GM23338 (cell line): ENCODE measurements around the gene LRRC58. TPM values are rescaled to one million over a fixed set of nuclear protein-coding genes. Genes with fewer than 3 reads are reported as not detected.
"Not testable (repeated sequence)": the region's sequence is repeated elsewhere in the genome, so short reads cannot be mapped to it uniquely, and the experiment has no call there.

Experiments used
- ATAC-seq: fragments of 200-7000 bp; cut with Tn5 transposase; 3 replicates; pipeline ENCODE4 v1.9.1; 2020
- DNase-seq: peaks from one replicate; pipeline ENCODE4 v3.0.0-alpha.2; 2015; ENCODE audit warnings: low spot score
- H2AFZ ChIP-seq: fragments of 200-600 bp; sonication (generic); 2 replicates; pipeline ENCODE4 v1.8.0; 2016; ENCODE audit warnings: antibody characterized with exemption, mild to moderate bottlenecking, moderate library complexity
- H3F3A ChIP-seq: fragments of 200-600 bp; sonication (generic); replicated peaks from 2 replicates; pipeline ENCODE4 v1.8.0; 2017; ENCODE audit warnings: antibody characterized with exemption, mixed run types, low read depth
- H3K27ac ChIP-seq: fragments of 200-600 bp; sonication (generic); 2 replicates; pipeline ENCODE4 v1.6.1; 2016; ENCODE audit warnings: low read depth
- H3K27me3 ChIP-seq: fragments of 200-600 bp; sonication (generic); 2 replicates; pipeline ENCODE4 v1.8.0; 2016; ENCODE audit warnings: mild to moderate bottlenecking, mixed run types, moderate library complexity; ENCODE audit not compliant: insufficient read depth
- H3K36me3 ChIP-seq: fragments of 200-600 bp; sonication (generic); 2 replicates; pipeline ENCODE4 v1.8.0; 2016; ENCODE audit warnings: mild to moderate bottlenecking; ENCODE audit not compliant: insufficient read depth
- H3K4me1 ChIP-seq: fragments of 200-600 bp; sonication (generic); 2 replicates; pipeline ENCODE4 v1.8.0; 2016; ENCODE audit warnings: mild to moderate bottlenecking, moderate library complexity; ENCODE audit not compliant: insufficient read depth
- H3K4me2 ChIP-seq: fragments of 200-600 bp; sonication (generic); 2 replicates; pipeline ENCODE4 v1.7.1; 2017; ENCODE audit warnings: mixed run types
- H3K4me3 ChIP-seq: fragments of 200-600 bp; sonication (generic); 2 replicates; pipeline ENCODE4 v1.6.1; 2016; ENCODE audit warnings: mixed run types
- H3K79me2 ChIP-seq: fragments of 200-600 bp; sonication (generic); replicated peaks from 2 replicates; pipeline ENCODE4 v1.8.0; 2017; ENCODE audit warnings: mild to moderate bottlenecking; ENCODE audit not compliant: insufficient read depth
- H3K9me2 ChIP-seq: fragments of 200-600 bp; sonication (generic); 2 replicates; pipeline ENCODE4 v1.8.0; 2017; ENCODE audit not compliant: insufficient read depth
- H4K20me1 ChIP-seq: fragments of 200-600 bp; sonication (generic); replicated peaks from 2 replicates; pipeline ENCODE4 v1.8.0; 2017; ENCODE audit warnings: mild to moderate bottlenecking; ENCODE audit not compliant: insufficient read depth
- H3K27ac Mint-ChIP-seq: 2 replicates; pipeline ENCODE4 v1.8.0; 2020; ENCODE audit warnings: inconsistent platforms, mild to moderate bottlenecking, moderate library complexity, mixed read lengths
- H3K27me3 Mint-ChIP-seq: 3 replicates; pipeline ENCODE4 v1.8.0; 2022; ENCODE audit warnings: low read depth, mild to moderate bottlenecking, moderate library complexity, mixed read lengths, inconsistent platforms; ENCODE audit not compliant: insufficient read depth, poor library complexity
- H3K36me3 Mint-ChIP-seq: 3 replicates; pipeline ENCODE4 v1.8.0; 2021; ENCODE audit warnings: low read depth, mild to moderate bottlenecking, inconsistent platforms, moderate library complexity, mixed read lengths
- H3K4me1 Mint-ChIP-seq: 3 replicates; pipeline ENCODE4 v1.8.0; 2020; ENCODE audit warnings: mild to moderate bottlenecking, inconsistent platforms, mixed read lengths
- H3K4me3 Mint-ChIP-seq: 3 replicates; pipeline ENCODE4 v1.8.0; 2021; ENCODE audit warnings: moderate library complexity, mild to moderate bottlenecking, inconsistent platforms, mixed read lengths
- H3K9me3 Mint-ChIP-seq: 3 replicates; pipeline ENCODE4 v1.8.0; 2020; ENCODE audit warnings: moderate library complexity, mild to moderate bottlenecking, inconsistent platforms, mixed read lengths
- CREB1 ChIP-seq: fragments of 250-450 bp; sonication (Bioruptor Pico); IDR thresholded peaks from 2 replicates; pipeline ENCODE4 v1.5.0; 2020; ENCODE audit warnings: low read depth, mild to moderate bottlenecking, moderate library complexity
- EZH2 ChIP-seq: fragments of 200-600 bp; sonication (generic); IDR thresholded peaks from one replicate; pipeline ENCODE4 v1.8.0; 2017; ENCODE audit warnings: antibody characterized with exemption, mild to moderate bottlenecking, low read depth; ENCODE audit not compliant: unreplicated experiment
- ZNF331 ChIP-seq: fragments of 250-450 bp; sonication (Bioruptor Pico); IDR thresholded peaks from 2 replicates; pipeline ENCODE4 v1.5.0; 2020; ENCODE audit warnings: low read depth, mild to moderate bottlenecking, moderate library complexity
- polyA plus RNA-seq: library from polyadenylated mRNA; unstranded; fragments of >200 nt; fragmentation: Nextera tagmentation; extraction: Ambion mirVana; gene quantifications from 2 replicates; pipeline ENCODE4 v1.2.1, GENCODE V29; 2016
- total RNA-seq: library from RNA; depleted of rRNA; stranded (reverse); fragments of >200 nt; shearing (Covaris generic); gene quantifications from 2 replicates; pipeline ENCODE4 v1.2.3, GENCODE V29; 2014
- TF ChIP-seq, protein P1 (sequence below): IDR thresholded peaks from one replicate; pipeline ENCODE4 v1.6.1; 2018; ENCODE audit warnings: antibody characterized with exemption; ENCODE audit not compliant: unreplicated experiment
- TF ChIP-seq, protein P2 (sequence below): fragments of 250-450 bp; sonication (Bioruptor Pico); IDR thresholded peaks from 2 replicates; pipeline ENCODE4 v1.5.0; 2020; ENCODE audit warnings: mild to moderate bottlenecking, moderate library complexity

Gene LRRC58
- total and polyA plus RNA-seq, 2 experiments from 2014 or later = 7.0 to 23.8 TPM

DNA sequence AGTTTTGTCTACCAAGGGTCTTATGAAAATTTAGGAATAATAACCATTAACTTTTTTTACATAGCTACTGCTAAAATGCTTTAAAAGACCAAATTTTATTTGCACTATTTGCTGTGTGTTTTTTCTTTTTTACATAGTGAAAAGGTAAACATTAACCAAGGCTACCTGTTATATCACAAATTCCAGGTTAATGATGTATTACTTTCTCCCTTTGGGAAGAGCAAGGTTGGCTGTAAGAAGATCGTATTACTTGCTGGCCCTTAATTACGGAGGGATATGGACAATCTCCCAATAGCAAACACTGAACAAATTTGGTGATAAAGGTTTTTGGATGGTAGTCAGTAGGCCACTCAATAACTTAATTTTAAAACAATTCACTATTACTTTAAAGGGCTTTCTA, 22.4 kb downstream of the LRRC58 start (continued):
- TF ChIP-seq, protein P1, sequence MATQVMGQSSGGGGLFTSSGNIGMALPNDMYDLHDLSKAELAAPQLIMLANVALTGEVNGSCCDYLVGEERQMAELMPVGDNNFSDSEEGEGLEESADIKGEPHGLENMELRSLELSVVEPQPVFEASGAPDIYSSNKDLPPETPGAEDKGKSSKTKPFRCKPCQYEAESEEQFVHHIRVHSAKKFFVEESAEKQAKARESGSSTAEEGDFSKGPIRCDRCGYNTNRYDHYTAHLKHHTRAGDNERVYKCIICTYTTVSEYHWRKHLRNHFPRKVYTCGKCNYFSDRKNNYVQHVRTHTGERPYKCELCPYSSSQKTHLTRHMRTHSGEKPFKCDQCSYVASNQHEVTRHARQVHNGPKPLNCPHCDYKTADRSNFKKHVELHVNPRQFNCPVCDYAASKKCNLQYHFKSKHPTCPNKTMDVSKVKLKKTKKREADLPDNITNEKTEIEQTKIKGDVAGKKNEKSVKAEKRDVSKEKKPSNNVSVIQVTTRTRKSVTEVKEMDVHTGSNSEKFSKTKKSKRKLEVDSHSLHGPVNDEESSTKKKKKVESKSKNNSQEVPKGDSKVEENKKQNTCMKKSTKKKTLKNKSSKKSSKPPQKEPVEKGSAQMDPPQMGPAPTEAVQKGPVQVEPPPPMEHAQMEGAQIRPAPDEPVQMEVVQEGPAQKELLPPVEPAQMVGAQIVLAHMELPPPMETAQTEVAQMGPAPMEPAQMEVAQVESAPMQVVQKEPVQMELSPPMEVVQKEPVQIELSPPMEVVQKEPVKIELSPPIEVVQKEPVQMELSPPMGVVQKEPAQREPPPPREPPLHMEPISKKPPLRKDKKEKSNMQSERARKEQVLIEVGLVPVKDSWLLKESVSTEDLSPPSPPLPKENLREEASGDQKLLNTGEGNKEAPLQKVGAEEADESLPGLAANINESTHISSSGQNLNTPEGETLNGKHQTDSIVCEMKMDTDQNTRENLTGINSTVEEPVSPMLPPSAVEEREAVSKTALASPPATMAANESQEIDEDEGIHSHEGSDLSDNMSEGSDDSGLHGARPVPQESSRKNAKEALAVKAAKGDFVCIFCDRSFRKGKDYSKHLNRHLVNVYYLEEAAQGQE = no peak
- TF ChIP-seq CREB1 (CRISPR knock-in tag) (no peak), ZNF331 (CRISPR knock-in tag) (no peak)

DNA sequence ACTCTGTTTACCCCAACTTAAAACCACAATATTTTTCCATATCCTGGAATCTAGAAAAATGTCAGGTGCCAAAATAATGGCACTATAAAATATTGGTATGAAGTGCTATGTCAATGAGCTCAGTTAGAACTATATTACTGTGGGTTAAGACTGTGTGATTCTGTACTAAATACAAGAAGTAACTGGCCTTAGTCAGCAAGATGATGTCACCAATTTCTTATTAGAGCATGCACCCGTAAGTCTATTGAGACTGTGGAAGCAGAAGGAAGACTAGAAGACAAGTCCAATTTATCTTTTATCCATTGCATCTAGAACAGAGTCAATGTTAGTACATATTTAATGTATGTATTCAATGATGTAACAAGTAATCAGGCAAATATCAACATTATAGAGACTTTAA, 25.0 kb downstream of the LRRC58 start:
- Mint-ChIP-seq H3K36me3 (peaks cover 10% of the 10 kb centered on the region; the same call in 2 of the 3 replicates), H3K4me1 (no peaks in the 10 kb centered on the region), H3K27ac (no peak overlapping the region), H3K9me3 (peaks cover 3% of the 10 kb centered on the region; the same call in 1 of the 3 replicates), H3K27me3 (no peaks in the 10 kb centered on the region), H3K4me3 (no peak overlapping the region)
- ATAC-seq (no peak), DNase-seq (no peak)
- Histone ChIP-seq H3K4me2 (no peak overlapping the region), H3K79me2 (no peaks in the 10 kb centered on the region), H3K9me2 (no peaks in the 10 kb centered on the region), H3K36me3 (no peaks in the 10 kb centered on the region), H3K27ac (no peak overlapping the region), H2AFZ (no peak overlapping the region), H3K4me1 (no peaks in the 10 kb centered on the region), H3K27me3 (no peaks in the 10 kb centered on the region), H3F3A (no peaks in the 10 kb centered on the region), H4K20me1 (no peaks in the 10 kb centered on the region), H3K4me3 (no peak overlapping the region)
- TF ChIP-seq, protein P2, sequence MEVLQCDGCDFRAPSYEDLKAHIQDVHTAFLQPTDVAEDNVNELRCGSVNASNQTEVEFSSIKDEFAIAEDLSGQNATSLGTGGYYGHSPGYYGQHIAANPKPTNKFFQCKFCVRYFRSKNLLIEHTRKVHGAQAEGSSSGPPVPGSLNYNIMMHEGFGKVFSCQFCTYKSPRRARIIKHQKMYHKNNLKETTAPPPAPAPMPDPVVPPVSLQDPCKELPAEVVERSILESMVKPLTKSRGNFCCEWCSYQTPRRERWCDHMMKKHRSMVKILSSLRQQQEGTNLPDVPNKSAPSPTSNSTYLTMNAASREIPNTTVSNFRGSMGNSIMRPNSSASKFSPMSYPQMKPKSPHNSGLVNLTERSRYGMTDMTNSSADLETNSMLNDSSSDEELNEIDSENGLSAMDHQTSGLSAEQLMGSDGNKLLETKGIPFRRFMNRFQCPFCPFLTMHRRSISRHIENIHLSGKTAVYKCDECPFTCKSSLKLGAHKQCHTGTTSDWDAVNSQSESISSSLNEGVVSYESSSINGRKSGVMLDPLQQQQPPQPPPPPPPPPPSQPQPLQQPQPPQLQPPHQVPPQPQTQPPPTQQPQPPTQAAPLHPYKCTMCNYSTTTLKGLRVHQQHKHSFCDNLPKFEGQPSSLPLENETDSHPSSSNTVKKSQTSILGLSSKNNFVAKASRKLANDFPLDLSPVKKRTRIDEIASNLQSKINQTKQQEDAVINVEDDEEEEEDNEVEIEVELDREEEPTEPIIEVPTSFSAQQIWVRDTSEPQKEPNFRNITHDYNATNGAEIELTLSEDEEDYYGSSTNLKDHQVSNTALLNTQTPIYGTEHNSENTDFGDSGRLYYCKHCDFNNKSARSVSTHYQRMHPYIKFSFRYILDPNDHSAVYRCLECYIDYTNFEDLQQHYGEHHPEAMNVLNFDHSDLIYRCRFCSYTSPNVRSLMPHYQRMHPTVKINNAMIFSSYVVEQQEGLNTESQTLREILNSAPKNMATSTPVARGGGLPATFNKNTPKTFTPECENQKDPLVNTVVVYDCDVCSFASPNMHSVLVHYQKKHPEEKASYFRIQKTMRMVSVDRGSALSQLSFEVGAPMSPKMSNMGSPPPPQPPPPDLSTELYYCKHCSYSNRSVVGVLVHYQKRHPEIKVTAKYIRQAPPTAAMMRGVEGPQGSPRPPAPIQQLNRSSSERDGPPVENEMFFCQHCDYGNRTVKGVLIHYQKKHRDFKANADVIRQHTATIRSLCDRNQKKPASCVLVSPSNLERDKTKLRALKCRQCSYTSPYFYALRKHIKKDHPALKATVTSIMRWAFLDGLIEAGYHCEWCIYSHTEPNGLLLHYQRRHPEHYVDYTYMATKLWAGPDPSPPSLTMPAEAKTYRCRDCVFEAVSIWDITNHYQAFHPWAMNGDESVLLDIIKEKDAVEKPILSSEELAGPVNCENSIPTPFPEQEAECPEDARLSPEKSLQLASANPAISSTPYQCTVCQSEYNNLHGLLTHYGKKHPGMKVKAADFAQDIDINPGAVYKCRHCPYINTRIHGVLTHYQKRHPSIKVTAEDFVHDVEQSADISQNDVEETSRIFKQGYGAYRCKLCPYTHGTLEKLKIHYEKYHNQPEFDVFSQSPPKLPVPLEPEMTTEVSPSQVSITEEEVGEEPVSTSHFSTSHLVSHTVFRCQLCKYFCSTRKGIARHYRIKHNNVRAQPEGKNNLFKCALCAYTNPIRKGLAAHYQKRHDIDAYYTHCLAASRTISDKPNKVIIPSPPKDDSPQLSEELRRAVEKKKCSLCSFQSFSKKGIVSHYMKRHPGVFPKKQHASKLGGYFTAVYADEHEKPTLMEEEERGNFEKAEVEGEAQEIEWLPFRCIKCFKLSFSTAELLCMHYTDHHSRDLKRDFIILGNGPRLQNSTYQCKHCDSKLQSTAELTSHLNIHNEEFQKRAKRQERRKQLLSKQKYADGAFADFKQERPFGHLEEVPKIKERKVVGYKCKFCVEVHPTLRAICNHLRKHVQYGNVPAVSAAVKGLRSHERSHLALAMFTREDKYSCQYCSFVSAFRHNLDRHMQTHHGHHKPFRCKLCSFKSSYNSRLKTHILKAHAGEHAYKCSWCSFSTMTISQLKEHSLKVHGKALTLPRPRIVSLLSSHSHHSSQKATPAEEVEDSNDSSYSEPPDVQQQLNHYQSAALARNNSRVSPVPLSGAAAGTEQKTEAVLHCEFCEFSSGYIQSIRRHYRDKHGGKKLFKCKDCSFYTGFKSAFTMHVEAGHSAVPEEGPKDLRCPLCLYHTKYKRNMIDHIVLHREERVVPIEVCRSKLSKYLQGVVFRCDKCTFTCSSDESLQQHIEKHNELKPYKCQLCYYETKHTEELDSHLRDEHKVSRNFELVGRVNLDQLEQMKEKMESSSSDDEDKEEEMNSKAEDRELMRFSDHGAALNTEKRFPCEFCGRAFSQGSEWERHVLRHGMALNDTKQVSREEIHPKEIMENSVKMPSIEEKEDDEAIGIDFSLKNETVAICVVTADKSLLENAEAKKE (CRISPR knock-in tag) = no peak
- TF ChIP-seq, protein P1 = no peak
- no peak for TF ChIP-seq EZH2

DNA sequence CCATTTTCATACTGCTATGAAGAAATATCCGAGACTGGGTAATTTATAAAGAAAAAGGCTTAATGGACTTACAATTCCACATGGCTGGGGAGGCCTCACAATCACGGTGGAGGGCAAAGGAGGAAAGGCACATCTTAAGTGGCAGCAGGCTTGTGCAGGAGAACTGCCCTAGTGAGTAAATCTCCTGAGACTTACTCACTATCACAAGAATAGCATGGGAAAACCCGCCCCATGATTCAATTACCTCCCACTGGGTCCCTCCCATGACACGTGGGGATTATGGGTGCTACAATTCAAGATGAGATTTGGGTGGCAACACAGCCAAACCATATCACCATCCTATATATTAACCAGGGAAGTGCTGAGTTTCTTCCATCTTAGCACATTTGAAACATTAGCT, 25.4 kb downstream of the LRRC58 start:
- not testable (repeated sequence) for H3K79me2 ChIP-seq, H3K9me2 ChIP-seq, H2AFZ ChIP-seq, H3K36me3 Mint-ChIP-seq, H3K9me3 Mint-ChIP-seq, H3K36me3 ChIP-seq, H3K4me2 ChIP-seq, H3K4me1 ChIP-seq, H3K4me1 Mint-ChIP-seq, H3K27ac Mint-ChIP-seq, H4K20me1 ChIP-seq, H3K27me3 ChIP-seq, H3K27me3 Mint-ChIP-seq, H3K27ac ChIP-seq, ATAC-seq, H3K4me3 ChIP-seq, DNase-seq, H3K4me3 Mint-ChIP-seq, H3F3A ChIP-seq
